Transverse colon (tissue), 4 donors: ENCODE data around the gene ICAM1. TPM values are rescaled to one million over a fixed set of nuclear protein-coding genes. Genes with fewer than 3 reads are reported as not detected.
"Not testable (repeated sequence)": the region's sequence is repeated elsewhere in the genome, so short reads cannot be mapped to it uniquely, and the experiment has no call there.

ENCODE experiments used
- DNase-seq: peaks from one replicate; pipeline ENCODE4 v3.0.0-alpha.2; 2019
- H3K27ac ChIP-seq, 4 donors: fragments of 200-600 bp; sonication (generic); 2 replicates each; pipeline ENCODE4 v1.5.1; 2016 to 2018; ENCODE audit warnings: inconsistent platforms in 4 of 4
- H3K27me3 ChIP-seq: fragments of 200-600 bp; sonication (generic); 2 replicates; pipeline ENCODE4 v1.5.1; 2017; ENCODE audit warnings: inconsistent platforms
- H3K36me3 ChIP-seq, 4 donors: fragments of 200-600 bp; sonication (generic); 2 replicates each; pipeline ENCODE4 v1.5.1; 2017 to 2019; ENCODE audit warnings: inconsistent platforms in 4 of 4
- H3K4me1 ChIP-seq, 4 donors: fragments of 200-600 bp; sonication (generic); 2 replicates each; pipeline ENCODE4 v1.5.1; 2017 to 2020; ENCODE audit warnings: inconsistent platforms in 4 of 4
- H3K4me3 ChIP-seq, 4 donors: fragments of 200-600 bp; sonication (generic); 1 replicate in 1 of 4; 2 replicates in 3 of 4; pipeline versions ENCODE4 v1.5.1 to v1.6.1; 2017 to 2019; ENCODE audit warnings: inconsistent platforms in 4 of 4
- H3K9me3 ChIP-seq, 2 donors: fragments of 200-600 bp; sonication (generic); 2 replicates each; pipeline ENCODE4 v1.5.1; 2017 to 2019; ENCODE audit warnings: inconsistent platforms in 2 of 2
- EP300 ChIP-seq: sonication (generic); formaldehyde crosslinking; IDR thresholded peaks from one replicate; pipeline ENCODE4 v1.6.1; 2017; ENCODE audit warnings: antibody characterized with exemption, low read depth
- POLR2A ChIP-seq: fragments of 450-650 bp; IDR thresholded peaks from one replicate; pipeline ENCODE4 v1.6.1; 2016; ENCODE audit warnings: antibody characterized with exemption, mild to moderate bottlenecking, moderate library complexity
- POLR2AphosphoS5 ChIP-seq, 3 donors: sonication (generic); formaldehyde crosslinking; IDR thresholded peaks; one replicate each; pipeline ENCODE4 v1.6.1; 2016; ENCODE audit warnings: antibody characterized with exemption in 3 of 3
- WGBS, 2 donors: methylation state at CpG; one replicate each; pipeline ENCODE4 v1.1.5; 2018; ENCODE audit warnings: low coverage in 1 of 2; 5-methylcytosine and 5-hydroxymethylcytosine counted together
- in situ Hi-C, 4 donors: fragments of 200-750 bp; cut with MboI; loops; one replicate each; pipeline versions ENCODE4 v1.15.0 to v1.15.1; 2017; ENCODE audit warnings: low sequenced_read_pairs in 3 of 4, low pct_ligation_motif_present in 1 of 4, low pct_unique_long_range_greater_than_20kb in 1 of 4
- intact Hi-C: fragments of 100-400 bp; cut with DNase I; formaldehyde crosslinking; loops from one replicate; pipeline ENCODE4 v1.15.1; 2023; ENCODE audit warnings: low total_unique reads
- total RNA-seq, 4 donors: library from RNA; depleted of rRNA; stranded (reverse); fragments of >200 nt; gene quantifications; one replicate each; pipeline ENCODE4 v1.1.0, GENCODE V29; 2016
- TF ChIP-seq, protein P1 (sequence below), 5 experiments: fragments of 200-600 bp in 3 of 5; fragments of 450-650 bp in 2 of 5; sonication (generic) in 3 of 5; IDR thresholded peaks; 1 replicate in 2 of 5; 2 replicates in 3 of 5; pipeline ENCODE4 v1.5.1; 2016 to 2017; ENCODE audit warnings: antibody characterized with exemption in 5 of 5, inconsistent platforms in 3 of 5, mild to moderate bottlenecking in 2 of 5, moderate library complexity in 1 of 5

Gene ICAM1
- total RNA-seq, 4 donors from 2014 or later, result 6.4 to 26.6 (median 7.7) TPM

DNA sequence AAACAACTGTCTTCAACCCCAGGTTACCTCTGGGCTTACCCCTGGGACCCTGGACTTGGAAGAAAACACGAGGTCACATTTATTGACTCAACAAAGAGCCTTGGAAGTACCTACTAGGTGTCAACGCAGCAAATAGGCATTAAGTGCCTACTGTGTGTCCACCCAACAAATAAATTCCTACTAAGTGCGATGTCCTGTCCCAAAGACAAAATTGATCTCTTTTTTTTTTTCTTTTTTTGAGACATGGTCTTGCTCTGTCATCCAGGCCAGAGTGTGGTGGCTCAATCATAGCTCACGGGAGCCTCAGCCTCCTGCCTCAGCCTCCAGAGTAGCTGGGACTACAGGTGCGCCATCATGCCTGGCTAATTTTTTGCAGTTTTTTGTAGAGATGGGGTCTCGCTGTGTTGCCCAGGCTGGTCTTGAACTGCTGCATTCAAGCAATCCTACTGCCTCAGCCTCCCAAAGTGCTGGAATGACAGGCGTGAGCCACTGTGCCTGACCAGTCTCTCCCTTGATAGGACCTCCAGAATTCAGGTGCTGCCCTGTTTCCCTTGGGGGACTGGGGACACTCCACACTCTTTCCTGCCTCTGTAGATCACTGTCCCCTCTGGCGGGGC is 39.2 kb upstream of the ICAM1 start:
- no peaks in the 10 kb centered on the region for H3K36me3 ChIP-seq
- H3K27me3 ChIP-seq, result no peaks in the 10 kb centered on the region
- TF ChIP-seq POLR2AphosphoS5 (IDR thresholded peaks at IDR 0.05) (no peak), EP300 (no peak), POLR2A (no peak)
- TF ChIP-seq, protein P1, sequence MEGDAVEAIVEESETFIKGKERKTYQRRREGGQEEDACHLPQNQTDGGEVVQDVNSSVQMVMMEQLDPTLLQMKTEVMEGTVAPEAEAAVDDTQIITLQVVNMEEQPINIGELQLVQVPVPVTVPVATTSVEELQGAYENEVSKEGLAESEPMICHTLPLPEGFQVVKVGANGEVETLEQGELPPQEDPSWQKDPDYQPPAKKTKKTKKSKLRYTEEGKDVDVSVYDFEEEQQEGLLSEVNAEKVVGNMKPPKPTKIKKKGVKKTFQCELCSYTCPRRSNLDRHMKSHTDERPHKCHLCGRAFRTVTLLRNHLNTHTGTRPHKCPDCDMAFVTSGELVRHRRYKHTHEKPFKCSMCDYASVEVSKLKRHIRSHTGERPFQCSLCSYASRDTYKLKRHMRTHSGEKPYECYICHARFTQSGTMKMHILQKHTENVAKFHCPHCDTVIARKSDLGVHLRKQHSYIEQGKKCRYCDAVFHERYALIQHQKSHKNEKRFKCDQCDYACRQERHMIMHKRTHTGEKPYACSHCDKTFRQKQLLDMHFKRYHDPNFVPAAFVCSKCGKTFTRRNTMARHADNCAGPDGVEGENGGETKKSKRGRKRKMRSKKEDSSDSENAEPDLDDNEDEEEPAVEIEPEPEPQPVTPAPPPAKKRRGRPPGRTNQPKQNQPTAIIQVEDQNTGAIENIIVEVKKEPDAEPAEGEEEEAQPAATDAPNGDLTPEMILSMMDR (IDR thresholded peaks at IDR 0.05), result no peak
- peak overlapping the region; percentile 84 to 92 (median 89) for H3K27ac ChIP-seq
- peak overlapping the region in 3 of 4 donors; percentile 74 to 95 (median 88) for H3K4me3 ChIP-seq
- intact Hi-C loops, result loop anchor here (10.0 kb wide), 1 partner anchor 117 kb away; the partner anchor contains the start of genes EIF3G and P2RY11
- no peak for DNase-seq
- in situ Hi-C loops, result loop anchor here in 2 of 4 donors (10.0 to 25.0 kb wide), 2 partner anchors 119 to 127 kb away; partner anchors contain the start of genes ANGPTL6 (in 2 of the 2), PPAN (in 2 of the 2), EIF3G (in 1 of the 2) and P2RY11 (in 1 of the 2)
- H3K9me3 ChIP-seq, result no peaks in the 10 kb centered on the region
- H3K4me1 ChIP-seq, result peaks cover 0 to 22% (median 12%) of the 10 kb centered on the region in 4 donors
- 65 to 83% methylated on average over 1 to 8 of the region's 8 CpGs for WGBS, 2 donors

DNA sequence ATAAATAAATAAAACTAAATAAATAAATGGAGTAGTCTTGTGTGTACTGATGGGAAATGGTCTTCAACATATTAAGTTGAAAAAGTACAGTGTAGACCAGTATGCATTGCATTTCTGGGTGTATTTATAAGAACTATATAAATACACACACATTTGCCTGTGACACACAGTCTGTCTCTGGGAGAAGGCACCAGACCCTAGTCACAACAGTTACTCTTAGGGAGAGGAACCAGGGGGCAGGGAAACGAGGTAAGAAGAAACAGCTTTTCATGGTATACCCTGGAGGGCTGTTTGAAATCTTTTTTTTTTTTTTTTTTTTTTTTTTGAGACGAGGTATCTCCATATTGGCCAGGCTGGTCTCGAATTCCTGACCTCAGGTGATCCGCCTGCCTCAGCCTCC is 37.0 kb upstream of the ICAM1 start:
- 76 to 100% methylated on average over 3 to 4 of the region's 4 CpGs for WGBS, 2 donors
- in situ Hi-C loops, result loop anchor here in 2 of 4 donors (10.0 to 25.0 kb wide), 2 partner anchors 122 to 129 kb away; partner anchors contain the start of genes ANGPTL6 (in 2 of the 2), PPAN (in 2 of the 2), EIF3G (in 1 of the 2) and P2RY11 (in 1 of the 2)
- peaks cover 0 to 27% (median 14%) of the 10 kb centered on the region in 4 donors for H3K4me1 ChIP-seq

DNA sequence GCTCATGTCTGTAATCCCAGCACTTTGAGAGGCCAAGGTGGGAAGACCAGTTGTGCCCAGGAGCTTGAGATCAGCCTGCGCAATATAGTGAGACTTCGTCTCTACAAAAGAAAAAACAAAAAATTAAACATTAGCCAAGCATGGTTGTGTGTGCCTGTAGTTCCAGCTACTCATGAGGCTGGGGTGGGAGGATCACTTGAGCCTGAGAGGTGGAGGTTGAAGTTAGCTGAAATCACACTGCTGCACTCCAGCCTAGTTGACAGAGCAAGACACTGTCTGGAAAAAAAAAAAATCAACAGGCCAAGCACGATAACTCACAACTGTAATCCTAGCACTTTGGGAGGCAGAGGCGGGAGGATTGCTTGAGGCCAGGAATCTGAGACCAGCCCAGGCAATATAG is 35.9 kb upstream of the ICAM1 start:
- Histone ChIP-seq H3K4me1 (peaks cover 0 to 17% (median 12%) of the 10 kb centered on the region in 4 donors), H3K27ac (peak overlapping the region in 1 of 4 donors; percentile 74), H3K9me3 (no peaks in the 10 kb centered on the region), H3K36me3 (no peaks in the 10 kb centered on the region), H3K4me3 (no peak overlapping the region), H3K27me3 (no peaks in the 10 kb centered on the region)
- DNase-seq, result no peak
- in situ Hi-C loops (loop anchor here in 2 of 4 donors (10.0 to 25.0 kb wide), 2 partner anchors 123 to 130 kb away; partner anchors contain the start of genes ANGPTL6 (in 2 of the 2), PPAN (in 2 of the 2), EIF3G (in 1 of the 2) and P2RY11 (in 1 of the 2)), intact Hi-C loops (loop anchor here (10.0 kb wide), 1 partner anchor 120 kb away; the partner anchor contains the start of genes EIF3G and P2RY11)
- 51 to 73% methylated on average over 4 of the region's 4 CpGs for WGBS, 2 donors
- no peak for TF ChIP-seq POLR2AphosphoS5 (IDR thresholded peaks at IDR 0.05)
- no peak for TF ChIP-seq POLR2A
- no peak for TF ChIP-seq EP300
- TF ChIP-seq, protein P1 (IDR thresholded peaks at IDR 0.05), result no peak

More for the DNA sequence above, 37.0 kb upstream of the ICAM1 start:
- H3K27me3 ChIP-seq, result no peaks in the 10 kb centered on the region
- H3K4me3 ChIP-seq, result no peak overlapping the region
- TF ChIP-seq POLR2AphosphoS5 (IDR thresholded peaks at IDR 0.05) (no peak), EP300 (no peak), POLR2A (no peak)
- TF ChIP-seq, protein P1 (IDR thresholded peaks at IDR 0.05), result no peak
- H3K36me3 ChIP-seq, result no peaks in the 10 kb centered on the region
- intact Hi-C loops, result loop anchor here (10.0 kb wide), 1 partner anchor 119 kb away; the partner anchor contains the start of genes EIF3G and P2RY11
- H3K27ac ChIP-seq, result no peak overlapping the region
- H3K9me3 ChIP-seq, result no peaks in the 10 kb centered on the region
- no peak for DNase-seq

DNA sequence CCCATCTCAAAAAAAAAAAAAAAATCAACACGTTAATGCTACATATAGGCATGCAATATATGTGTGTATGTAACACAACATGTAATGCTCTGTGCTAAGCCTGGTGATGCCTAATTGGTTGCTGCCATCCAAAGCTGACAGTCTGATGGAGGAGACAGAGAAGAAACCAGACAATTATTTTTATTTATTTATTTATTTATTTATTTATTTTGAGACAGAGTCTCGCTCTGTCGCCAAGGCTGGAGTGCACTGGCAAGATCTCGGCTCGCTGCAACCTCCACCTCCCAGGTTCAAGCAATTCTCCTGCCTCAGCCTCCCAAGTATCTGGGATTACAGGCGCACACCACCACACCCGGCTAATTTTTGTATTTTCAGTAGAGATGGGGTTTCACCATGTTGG is 35.5 kb upstream of the ICAM1 start:
- not testable (repeated sequence) for H3K36me3 ChIP-seq, DNase-seq, H3K4me3 ChIP-seq, H3K9me3 ChIP-seq, H3K27me3 ChIP-seq
- WGBS, 2 donors, result 86 to 91% methylated on average over 5 to 7 of the region's 7 CpGs
- intact Hi-C loops, result loop anchor here (10.0 kb wide), 1 partner anchor 121 kb away; the partner anchor contains the start of genes EIF3G and P2RY11
- Histone ChIP-seq H3K4me1 (peaks cover 0 to 13% (median 9%) of the 10 kb centered on the region in 4 donors), H3K27ac (peak overlapping the region; percentile 59 to 83 (median 75))
- in situ Hi-C loops, result loop anchor here in 2 of 4 donors (10.0 to 25.0 kb wide), 2 partner anchors 123 to 131 kb away; partner anchors contain the start of genes ANGPTL6 (in 2 of the 2), PPAN (in 2 of the 2), EIF3G (in 1 of the 2) and P2RY11 (in 1 of the 2)
